ENCODE data around the gene CYS1. TPM values are rescaled to one million over a fixed set of nuclear protein-coding genes. Genes with fewer than 3 reads are reported as not detected.
"Not testable (repeated sequence)": the region's sequence is repeated elsewhere in the genome, so short reads cannot be mapped to it uniquely, and the experiment has no call there.

CYS1 gene
- polyA plus RNA-seq, 3 donors = not detected

GRCh38 chr2:10010861-10011605, 69.2 kb downstream of the CYS1 start:
- intact Hi-C loops (cut with micrococcal nuclease); H3K4me3 Mint-ChIP-seq; DNase-seq; H3K36me3 ChIP-seq (replicated peaks in 1 of 2; ENCODE audit: control insufficient read depth in 1 of 2, insufficient read depth in 2 of 2, low read length in 2 of 2); H3K4me2 ChIP-seq (replicated peaks; ENCODE audit: extremely low read depth, low read length, poor library complexity, severe bottlenecking); H3K4me1 ChIP-seq (ENCODE audit: control insufficient read depth in 1 of 2, insufficient read depth in 2 of 2, low read length in 2 of 2); H3K4me1 Mint-ChIP-seq; H3K27ac ChIP-seq (ENCODE audit: low read depth in 1 of 2, low read length in 2 of 2); H4K20me1 ChIP-seq (ENCODE audit: insufficient read depth, low read length); H3K27ac Mint-ChIP-seq; H3K9me3 Mint-ChIP-seq; H3K79me2 ChIP-seq (ENCODE audit: insufficient read depth, low read length); H3K36me3 Mint-ChIP-seq; H3K9ac ChIP-seq (ENCODE audit: insufficient read depth, low read length, poor library complexity, severe bottlenecking); H3K4me3 ChIP-seq (replicated peaks in 1 of 3; ENCODE audit: low read depth in 2 of 3, low read length in 3 of 3); H2AFZ ChIP-seq (ENCODE audit: insufficient read depth, low read depth, low read length, poor library complexity, severe bottlenecking): not testable (repeated sequence)
- WGBS (ENCODE audit: insufficient coverage) = 98% methylated on average over 52 of the region's 52 CpGs
- Histone ChIP-seq H3K27me3 (ENCODE audit: control insufficient read depth in 2 of 2, insufficient read depth in 2 of 2, low read length in 2 of 2) (peaks cover 0 to 12% of the 10 kb centered on the region in 2 donors), H3K9me3 (replicated peaks in 1 of 2; ENCODE audit: control insufficient read depth in 1 of 2, insufficient read depth in 1 of 2, low read length in 2 of 2) (peaks cover 2 to 13% of the 10 kb centered on the region in 2 donors)
- H3K27me3 Mint-ChIP-seq (ENCODE audit: low read depth in 3 of 3) = peaks cover 18 to 32% (median 19%) of the 10 kb centered on the region in 3 donors

GRCh38 chr2:10009811-10010781, 70.1 kb downstream of the CYS1 start:
- Histone ChIP-seq H3K27me3 (ENCODE audit: control insufficient read depth in 2 of 2, insufficient read depth in 2 of 2, low read length in 2 of 2) (peaks cover 0 to 18% of the 10 kb centered on the region in 2 donors), H3K9me3 (replicated peaks in 1 of 2; ENCODE audit: control insufficient read depth in 1 of 2, insufficient read depth in 1 of 2, low read length in 2 of 2) (peaks cover 6 to 17% of the 10 kb centered on the region in 2 donors), H3K4me3 (replicated peaks in 1 of 3; ENCODE audit: low read depth in 2 of 3, low read length in 3 of 3) (no peak overlapping the region), H4K20me1 (ENCODE audit: insufficient read depth, low read length) (no peaks in the 10 kb centered on the region), H3K9ac (ENCODE audit: insufficient read depth, low read length, poor library complexity, severe bottlenecking) (no peak overlapping the region), H3K27ac (ENCODE audit: low read depth in 1 of 2, low read length in 2 of 2) (no peak overlapping the region), H2AFZ (ENCODE audit: insufficient read depth, low read depth, low read length, poor library complexity, severe bottlenecking) (no peak overlapping the region), H3K4me2 (replicated peaks; ENCODE audit: extremely low read depth, low read length, poor library complexity, severe bottlenecking) (no peak overlapping the region), H3K4me1 (ENCODE audit: control insufficient read depth in 1 of 2, insufficient read depth in 2 of 2, low read length in 2 of 2) (peaks cover 4 to 9% of the 10 kb centered on the region in 2 donors), H3K36me3 (replicated peaks in 1 of 2; ENCODE audit: control insufficient read depth in 1 of 2, insufficient read depth in 2 of 2, low read length in 2 of 2) (no peaks in the 10 kb centered on the region), H3K79me2 (ENCODE audit: insufficient read depth, low read length) (no peaks in the 10 kb centered on the region)
- no peak for TF ChIP-seq CTCF (IDR thresholded peaks at IDR 0.05)
- Mint-ChIP-seq H3K36me3 (peaks cover 0 to 7% of the 10 kb centered on the region in 2 donors), H3K9me3 (peaks cover 0 to 16% (median 9%) of the 10 kb centered on the region in 7 donors), H3K4me1 (peaks cover 6% of the 10 kb centered on the region), H3K4me3 (no peak overlapping the region), H3K27me3 (ENCODE audit: low read depth in 3 of 3) (peaks cover 22 to 41% (median 26%) of the 10 kb centered on the region in 3 donors), H3K27ac (peak overlapping the region in 1 of 7 donors; percentile 20)
- intact Hi-C loops (cut with micrococcal nuclease) = no loop called here
- 95% methylated on average over 35 of the region's 36 CpGs for WGBS (ENCODE audit: insufficient coverage)
- DNase-seq = no peak

All from CD14-positive monocyte (primary cell).